Measurements from ENCODE around the gene PLAC8. TPM values are rescaled to one million over a fixed set of nuclear protein-coding genes. Genes with fewer than 3 reads are reported as not detected.

Gene PLAC8
- total and polyA plus RNA-seq, 2 donors (not counting 1 experiment from before 2014, with no cell fraction given), result 125 to 499 TPM

DNA sequence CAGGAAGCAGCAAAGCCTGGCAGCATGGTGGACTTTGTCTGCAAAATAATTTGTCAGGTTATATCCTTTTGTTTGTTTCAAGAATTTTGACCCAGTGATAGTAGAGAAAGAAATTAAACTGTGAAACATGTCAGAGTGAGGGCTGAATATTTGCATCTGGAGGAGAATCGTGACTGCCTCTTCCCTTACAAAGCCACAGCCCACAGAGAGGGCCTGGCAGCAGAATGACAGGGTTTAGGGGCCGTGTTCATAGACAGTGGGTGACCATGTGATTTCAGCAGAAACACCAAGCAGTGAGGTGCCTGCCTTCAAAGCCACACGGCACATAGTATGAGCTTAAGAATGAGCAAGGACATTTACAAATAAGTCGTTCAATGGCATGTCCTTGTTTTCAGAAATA, 24.4 kb upstream of the PLAC8 start:
- ChIA-PET CTCF (interaction anchor here (1.0 to 3.4 kb wide), 6 partner anchors 10 to 121 kb away, joined by 3 to 16 read pairs (median 4); no protein-coding TSS in a partner anchor), POLR2A (interaction anchor here (0.6 to 1.8 kb wide), 3 partner anchors 26 to 103 kb away, joined by 3 to 4 read pairs (median 4); no protein-coding TSS in a partner anchor)
- Mint-ChIP-seq H3K4me1 (peaks cover 54% of the 10 kb centered on the region), H3K4me3 (peak overlapping the region; percentile 48), H3K27me3 (no peaks in the 10 kb centered on the region), H3K9me3 (ENCODE audit: insufficient read depth) (peaks cover 11% of the 10 kb centered on the region), H3K27ac (peak overlapping the region; percentile 89)
- Histone ChIP-seq H3K79me2 (ENCODE audit: control insufficient read depth, insufficient read depth, low read length) (peaks cover 4% of the 10 kb centered on the region), H3K9me3 (ENCODE audit: control extremely low read depth in 1 of 3, control insufficient read depth in 2 of 3, insufficient read depth in 1 of 3, low read length in 2 of 3) (peaks cover 2 to 33% (median 16%) of the 10 kb centered on the region in 3 donors), H4K20me1 (ENCODE audit: control insufficient read depth, insufficient read depth, low read length, poor library complexity, severe bottlenecking) (no peaks in the 10 kb centered on the region), H2AFZ (ENCODE audit: insufficient read depth, low read depth, low read length, poor library complexity, severe bottlenecking) (peak overlapping the region; percentile 6), H3K4me2 (replicated peaks; ENCODE audit: low read depth, low read length, poor library complexity, severe bottlenecking) (peak overlapping the region; percentile 26), H3K9ac (ENCODE audit: low read length) (no peak overlapping the region), H3K4me3 (ENCODE audit: control extremely low read depth in 1 of 5, extremely low read depth in 1 of 5, insufficient read depth in 1 of 5, low read depth in 2 of 5, low read length in 4 of 5) (no peak overlapping the region), H3K4me1 (ENCODE audit: control insufficient read depth in 2 of 2, insufficient read depth in 2 of 2, low read length in 2 of 2) (peaks cover 45 to 47% of the 10 kb centered on the region in 2 donors), H3K27ac (ENCODE audit: low read length in 2 of 2) (peak overlapping the region in 1 of 2 donors; percentile 4), H3K36me3 (replicated peaks in 1 of 2; ENCODE audit: control extremely low read depth in 1 of 2, control insufficient read depth in 1 of 2, extremely low read depth in 1 of 2, insufficient read depth in 2 of 2, low read length in 1 of 2) (no peaks in the 10 kb centered on the region), H3K27me3 (replicated peaks in 1 of 4; ENCODE audit: control extremely low read depth in 1 of 4, control insufficient read depth in 3 of 4, insufficient read depth in 4 of 4, low read length in 3 of 4) (no peaks in the 10 kb centered on the region)
- intact Hi-C loops (cut with micrococcal nuclease), result loop anchor here (2.0 kb wide), 1 partner anchor 14 kb away; no protein-coding TSS in a partner anchor
- 17% methylated on average over 2 of the region's 4 CpGs for WGBS (ENCODE audit: insufficient coverage)
- TF ChIP-seq EZH2 (IDR thresholded peaks at IDR 0.05; ENCODE audit: borderline replicate concordance, insufficient read depth, low read depth, low read length, poor library complexity, severe bottlenecking), result no peak
- no peak for DNase-seq
- ATAC-seq (ENCODE audit: low read depth), result peak; percentile 73

DNA sequence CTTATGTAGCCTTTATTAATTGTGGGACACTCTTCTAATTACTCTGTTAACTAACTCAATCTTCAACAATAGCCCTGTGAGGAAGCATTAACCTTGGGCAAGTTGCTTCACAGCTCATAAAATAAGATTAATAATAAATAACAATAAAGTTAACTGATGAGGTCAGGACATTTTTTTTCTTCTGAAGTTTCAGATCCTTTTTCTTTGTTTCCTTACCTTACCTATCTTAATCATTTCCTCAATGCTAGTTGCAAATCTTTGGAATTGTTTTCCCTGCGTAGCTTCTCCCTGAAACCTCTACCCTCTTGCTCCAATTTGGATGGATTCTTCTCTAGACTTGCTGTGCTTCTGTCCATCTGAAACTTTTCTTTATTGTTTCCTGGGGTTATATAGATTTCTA, 17.5 kb upstream of the PLAC8 start:
- H3K27ac Mint-ChIP-seq, result peak overlapping the region; percentile 74
- no peaks in the 10 kb centered on the region for H3K27me3 Mint-ChIP-seq
- ChIA-PET POLR2A (interaction anchor here (0.6 kb wide), 1 partner anchor 9 kb away, joined by 11 read pairs; no protein-coding TSS in a partner anchor), CTCF (interaction anchor here (0.6 to 1.9 kb wide), 6 partner anchors 11 to 150 kb away, joined by 3 to 10 read pairs (median 3); no protein-coding TSS in a partner anchor)
- peaks cover 9% of the 10 kb centered on the region for H3K9me3 Mint-ChIP-seq (ENCODE audit: insufficient read depth)
- no peak overlapping the region for H3K4me3 Mint-ChIP-seq
- peak overlapping the region in 1 of 2 donors; percentile 62 for H3K27ac ChIP-seq (ENCODE audit: low read length in 2 of 2)
- H3K4me1 Mint-ChIP-seq, result peaks cover 34% of the 10 kb centered on the region
- peak; percentile 21 for ATAC-seq (ENCODE audit: low read depth)
- H3K79me2 ChIP-seq (ENCODE audit: control insufficient read depth, insufficient read depth, low read length), result no peaks in the 10 kb centered on the region
- WGBS (ENCODE audit: insufficient coverage), result 60% methylated on average over 1 of the region's 1 CpG
- no peak overlapping the region for H3K9ac ChIP-seq (ENCODE audit: low read length)
- H3K4me3 ChIP-seq (ENCODE audit: control extremely low read depth in 1 of 5, extremely low read depth in 1 of 5, insufficient read depth in 1 of 5, low read depth in 2 of 5, low read length in 4 of 5), result no peak overlapping the region
- H2AFZ ChIP-seq (ENCODE audit: insufficient read depth, low read depth, low read length, poor library complexity, severe bottlenecking), result no peak overlapping the region
- H3K4me2 ChIP-seq (replicated peaks; ENCODE audit: low read depth, low read length, poor library complexity, severe bottlenecking), result peak overlapping the region; percentile 7
- TF ChIP-seq EZH2 (IDR thresholded peaks at IDR 0.05; ENCODE audit: borderline replicate concordance, insufficient read depth, low read depth, low read length, poor library complexity, severe bottlenecking), result no peak
- TF ChIP-seq, protein P1, sequence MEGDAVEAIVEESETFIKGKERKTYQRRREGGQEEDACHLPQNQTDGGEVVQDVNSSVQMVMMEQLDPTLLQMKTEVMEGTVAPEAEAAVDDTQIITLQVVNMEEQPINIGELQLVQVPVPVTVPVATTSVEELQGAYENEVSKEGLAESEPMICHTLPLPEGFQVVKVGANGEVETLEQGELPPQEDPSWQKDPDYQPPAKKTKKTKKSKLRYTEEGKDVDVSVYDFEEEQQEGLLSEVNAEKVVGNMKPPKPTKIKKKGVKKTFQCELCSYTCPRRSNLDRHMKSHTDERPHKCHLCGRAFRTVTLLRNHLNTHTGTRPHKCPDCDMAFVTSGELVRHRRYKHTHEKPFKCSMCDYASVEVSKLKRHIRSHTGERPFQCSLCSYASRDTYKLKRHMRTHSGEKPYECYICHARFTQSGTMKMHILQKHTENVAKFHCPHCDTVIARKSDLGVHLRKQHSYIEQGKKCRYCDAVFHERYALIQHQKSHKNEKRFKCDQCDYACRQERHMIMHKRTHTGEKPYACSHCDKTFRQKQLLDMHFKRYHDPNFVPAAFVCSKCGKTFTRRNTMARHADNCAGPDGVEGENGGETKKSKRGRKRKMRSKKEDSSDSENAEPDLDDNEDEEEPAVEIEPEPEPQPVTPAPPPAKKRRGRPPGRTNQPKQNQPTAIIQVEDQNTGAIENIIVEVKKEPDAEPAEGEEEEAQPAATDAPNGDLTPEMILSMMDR (IDR thresholded peaks at IDR 0.05), result no peak
- H3K4me1 ChIP-seq (ENCODE audit: control insufficient read depth in 2 of 2, insufficient read depth in 2 of 2, low read length in 2 of 2), result peaks cover 18% of the 10 kb centered on the region in 2 donors
- peaks cover 0 to 22% (median 3%) of the 10 kb centered on the region in 3 donors for H3K9me3 ChIP-seq (ENCODE audit: control extremely low read depth in 1 of 3, control insufficient read depth in 2 of 3, insufficient read depth in 1 of 3, low read length in 2 of 3)
- no peaks in the 10 kb centered on the region for H4K20me1 ChIP-seq (ENCODE audit: control insufficient read depth, insufficient read depth, low read length, poor library complexity, severe bottlenecking)
- peak; percentile 20 for DNase-seq
- H3K36me3 ChIP-seq (replicated peaks in 1 of 2; ENCODE audit: control extremely low read depth in 1 of 2, control insufficient read depth in 1 of 2, extremely low read depth in 1 of 2, insufficient read depth in 2 of 2, low read length in 1 of 2), result no peaks in the 10 kb centered on the region
- intact Hi-C loops (cut with micrococcal nuclease), result loop anchor here (5.0 kb wide), 1 partner anchor 45 kb away; no protein-coding TSS in a partner anchor
- no peaks in the 10 kb centered on the region for H3K27me3 ChIP-seq (replicated peaks in 1 of 4; ENCODE audit: control extremely low read depth in 1 of 4, control insufficient read depth in 3 of 4, insufficient read depth in 4 of 4, low read length in 3 of 4)
